ENCODE measurements around the gene DRAP1. TPM values are rescaled to one million over a fixed set of nuclear protein-coding genes. Genes with fewer than 3 reads are reported as not detected.

Gene DRAP1
- 144 and 185 TPM in 2 replicates for total RNA-seq

- peak; percentile 51 for DNase-seq (ENCODE audit: extremely low read depth, low read depth, low spot score)
These were observed at the start of gene DRAP1 for GRCh38 chr11:65919141-65919572. DRAP1 (plus strand) TSS chr11:65919426; CDS start chr11:65919502, 76 bp downstream.

GRCh38 chr11:65869643-65870306 is 49.5 kb upstream of the DRAP1 start:
- no peak for DNase-seq (ENCODE audit: extremely low read depth, low read depth, low spot score)

GRCh38 chr11:65870307-65870658 is 48.9 kb upstream of the DRAP1 start:
- no peak for DNase-seq (ENCODE audit: extremely low read depth, low read depth, low spot score)

GRCh38 chr11:65870706-65871681 is 48.2 kb upstream of the DRAP1 start:
- DNase-seq (ENCODE audit: extremely low read depth, low read depth, low spot score): no peak

GRCh38 chr11:65871811-65872548 is 47.2 kb upstream of the DRAP1 start:
- DNase-seq (ENCODE audit: extremely low read depth, low read depth, low spot score): no peak

GRCh38 chr11:65872586-65873317 is 46.5 kb upstream of the DRAP1 start, which contains the start of gene EFEMP2:
EFEMP2 (minus strand) TSS chr11:65872800; CDS start chr11:65872354, 446 bp downstream.
- no peak for DNase-seq (ENCODE audit: extremely low read depth, low read depth, low spot score)

GRCh38 chr11:65873318-65874156 is 45.7 kb upstream of the DRAP1 start:
- no peak for DNase-seq (ENCODE audit: extremely low read depth, low read depth, low spot score)

- DNase-seq (ENCODE audit: extremely low read depth, low read depth, low spot score): no peak
These were observed 39.6 kb upstream of the DRAP1 start, which contains the start of gene CTSW for GRCh38 chr11:65879617-65880016. CTSW (plus strand) TSS chr11:65879837; CDS start chr11:65879855, 18 bp downstream.

GRCh38 chr11:65880027-65880426 is 39.2 kb upstream of the DRAP1 start:
- no peak for DNase-seq (ENCODE audit: extremely low read depth, low read depth, low spot score)

GRCh38 chr11:65880844-65881421 is 38.3 kb upstream of the DRAP1 start:
- no peak for DNase-seq (ENCODE audit: extremely low read depth, low read depth, low spot score)

- no peak for DNase-seq (ENCODE audit: extremely low read depth, low read depth, low spot score)
These were observed 36.8 kb upstream of the DRAP1 start for GRCh38 chr11:65882120-65883057.

- no peak for DNase-seq (ENCODE audit: extremely low read depth, low read depth, low spot score)
These were observed 36.0 kb upstream of the DRAP1 start for GRCh38 chr11:65883058-65883761.

GRCh38 chr11:65883786-65884715 is 35.2 kb upstream of the DRAP1 start:
- DNase-seq (ENCODE audit: extremely low read depth, low read depth, low spot score): no peak

- no peak for DNase-seq (ENCODE audit: extremely low read depth, low read depth, low spot score)
These were observed 34.5 kb upstream of the DRAP1 start for GRCh38 chr11:65884716-65885092.

GRCh38 chr11:65885231-65885630 is 34.0 kb upstream of the DRAP1 start:
- no peak for DNase-seq (ENCODE audit: extremely low read depth, low read depth, low spot score)

GRCh38 chr11:65885808-65886536 is 33.3 kb upstream of the DRAP1 start:
- DNase-seq (ENCODE audit: extremely low read depth, low read depth, low spot score): no peak

All from glomerular endothelial cell (primary cell).